Measurements from ENCODE around the gene NAA16.
A peak's percentile ranks its signal among the peaks of the same experiment; 100 is the strongest.
"Not testable (repeated sequence)": the region's sequence is repeated elsewhere in the genome, so short reads cannot be mapped to it uniquely, and the experiment has no call there.

NAA16 gene

GRCh38 chr13:41411522-41411921 is 100.5 kb downstream of the NAA16 start:
- peak; percentile 34 for DNase-seq

- DNase-seq: no peak
Measured at GRCh38 chr13:41413872-41414271, 102.8 kb downstream of the NAA16 start.

GRCh38 chr13:41416276-41416675 is 105.2 kb downstream of the NAA16 start:
- DNase-seq: no peak

- no peak for DNase-seq
Measured at GRCh38 chr13:41418027-41418426, 107.0 kb downstream of the NAA16 start.

- DNase-seq: no peak
Measured at GRCh38 chr13:41418731-41419130, 107.7 kb downstream of the NAA16 start.

GRCh38 chr13:41419206-41419605 is 108.1 kb downstream of the NAA16 start:
- no peak for DNase-seq

- no peak for DNase-seq
Measured at GRCh38 chr13:41420146-41420545, 109.1 kb downstream of the NAA16 start.

GRCh38 chr13:41421330-41421729 is 110.3 kb downstream of the NAA16 start:
- not testable (repeated sequence) for DNase-seq

- not testable (repeated sequence) for DNase-seq
Measured at GRCh38 chr13:41421983-41422382, 110.9 kb downstream of the NAA16 start.

- not testable (repeated sequence) for DNase-seq
Measured at GRCh38 chr13:41423259-41423658, 112.2 kb downstream of the NAA16 start.

GRCh38 chr13:41424675-41425074 is 113.6 kb downstream of the NAA16 start:
- DNase-seq: not testable (repeated sequence)

GRCh38 chr13:41426047-41426446 is 115.0 kb downstream of the NAA16 start:
- DNase-seq: no peak

Data from midbrain (tissue), 1 donor.